Activated CD4-positive, alpha-beta T cell treated with anti-CD3 and anti-CD28 coated beads, Interleukin-2, amount 10 ng/mL, durations not matched to agents 24 days and 14 days (primary cell): ENCODE results near the gene PGC. TPM values are rescaled to one million over a fixed set of nuclear protein-coding genes. Genes with fewer than 3 reads are reported as not detected.

ENCODE experiments used
- DNase-seq: peaks from one replicate; pipeline ENCODE4 v3.0.0; 2022
- H3K27ac Mint-ChIP-seq: one replicate; pipeline ENCODE4 v1.8.0; 2022; ENCODE audit warnings: mild to moderate bottlenecking, mixed read lengths
- H3K27me3 Mint-ChIP-seq: one replicate; pipeline ENCODE4 v1.8.0; 2022; ENCODE audit warnings: mixed read lengths
- H3K36me3 Mint-ChIP-seq: one replicate; pipeline ENCODE4 v1.8.0; 2022; ENCODE audit warnings: low read depth, mild to moderate bottlenecking, mixed read lengths
- H3K4me1 Mint-ChIP-seq: one replicate; pipeline ENCODE4 v1.8.0; 2021; ENCODE audit warnings: mixed read lengths
- H3K4me3 Mint-ChIP-seq: one replicate; pipeline ENCODE4 v1.8.0; 2022; ENCODE audit warnings: mild to moderate bottlenecking, moderate library complexity, mixed read lengths
- H3K9me3 Mint-ChIP-seq: one replicate; pipeline ENCODE4 v1.8.0; 2021; ENCODE audit warnings: mixed read lengths
- intact Hi-C: fragments of 100-400 bp; cut with micrococcal nuclease; formaldehyde crosslinking; loops from one replicate; pipeline ENCODE4 v1.15.1; 2023
- total RNA-seq: library from RNA; stranded (reverse); gene quantifications from 2 replicates; pipeline ENCODE4 v1.2.3, GENCODE V29; 2022

Gene PGC
- total RNA-seq, 1 donor from 2014 or later = not detected

DNA sequence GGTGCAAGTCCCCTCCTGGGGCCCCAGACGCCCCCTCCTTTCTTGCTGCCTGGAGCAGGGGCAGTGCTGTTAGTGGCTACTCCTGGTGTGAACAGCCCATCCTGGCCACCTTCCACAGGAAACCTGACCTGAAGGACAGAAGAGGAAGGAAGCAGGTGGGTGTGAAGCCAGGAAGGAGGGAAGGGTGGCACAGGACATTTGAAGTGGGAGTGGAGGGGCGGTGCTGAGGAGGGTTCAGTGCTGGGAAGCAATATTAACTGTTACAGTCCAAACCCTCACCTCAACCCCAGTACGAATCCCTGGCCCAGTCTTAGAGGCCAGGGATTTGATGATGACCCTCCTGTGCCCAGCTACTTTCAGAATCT lies 34.2 kb upstream of the PGC start:
- no peak overlapping the region for H3K27ac Mint-ChIP-seq
- peaks cover 21% of the 10 kb centered on the region for H3K27me3 Mint-ChIP-seq
- peak; percentile 63 for DNase-seq
- H3K9me3 Mint-ChIP-seq = no peaks in the 10 kb centered on the region
- intact Hi-C loops = no loop called here
- H3K36me3 Mint-ChIP-seq = peaks cover 3% of the 10 kb centered on the region
- H3K4me1 Mint-ChIP-seq = peaks cover 25% of the 10 kb centered on the region
- H3K4me3 Mint-ChIP-seq = peak overlapping the region; percentile 70

DNA sequence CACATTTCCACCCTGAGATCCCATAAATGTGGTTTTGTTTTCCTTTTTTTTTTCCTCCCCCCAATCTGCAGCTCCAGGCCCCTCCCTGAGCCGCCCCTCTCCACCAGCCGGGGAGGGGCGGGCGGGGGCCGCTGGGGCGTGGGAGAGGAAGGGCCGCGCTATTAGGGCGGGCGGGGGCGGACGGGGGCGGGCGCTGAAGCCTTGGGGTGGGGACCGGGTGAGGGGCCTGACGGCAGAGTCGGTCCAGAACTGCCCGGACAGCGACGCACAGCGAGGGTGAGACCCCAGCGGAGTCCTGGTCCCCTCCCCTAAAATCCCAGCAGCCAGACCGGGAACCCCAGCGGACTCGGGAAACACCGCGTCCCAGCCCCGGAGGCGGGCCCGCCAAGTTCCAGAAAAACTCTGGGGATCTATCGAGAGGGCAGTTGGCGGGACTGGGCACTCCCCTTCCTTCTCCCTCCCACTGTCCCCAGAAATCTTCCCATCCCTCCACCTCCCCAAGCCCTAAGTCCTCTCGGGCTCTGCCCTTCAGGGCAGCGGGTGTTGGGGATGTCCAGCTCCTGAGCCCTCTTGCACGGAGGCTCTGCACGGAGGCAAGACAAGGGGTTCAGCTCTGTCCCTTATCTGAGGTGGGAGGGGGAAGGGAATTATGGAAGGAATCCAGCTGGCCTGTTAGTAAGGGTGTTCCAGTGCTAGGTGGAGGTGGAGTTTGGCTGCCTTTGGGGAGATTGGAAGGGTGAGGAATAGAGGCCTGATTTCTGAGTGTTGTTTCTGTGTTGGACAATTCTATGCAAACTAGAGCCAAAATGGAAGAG lies 33.6 kb upstream of the PGC start, which contains the start of gene PRICKLE4:
Gene PRICKLE4, plus strand, starts transcription at position 232 of the 815 bp plus-strand sequence. CDS start 2,692 bp downstream, outside the sequence.
- peak within 1 kb of the TSS; percentile 96 for H3K4me3 Mint-ChIP-seq
- no peaks in the 10 kb centered on the region for H3K9me3 Mint-ChIP-seq
- peak within 1 kb of the TSS; percentile 81 for H3K27ac Mint-ChIP-seq
- peaks cover 3% of the 10 kb centered on the region for H3K36me3 Mint-ChIP-seq
- peaks cover 24% of the 10 kb centered on the region for H3K4me1 Mint-ChIP-seq
- intact Hi-C loops = loop anchor here (1.0 kb wide), 3 partner anchors 45 to 386 kb away; partner anchors contain the start of gene TFEB
- DNase-seq = no peak
- H3K27me3 Mint-ChIP-seq = peaks cover 21% of the 10 kb centered on the region

DNA sequence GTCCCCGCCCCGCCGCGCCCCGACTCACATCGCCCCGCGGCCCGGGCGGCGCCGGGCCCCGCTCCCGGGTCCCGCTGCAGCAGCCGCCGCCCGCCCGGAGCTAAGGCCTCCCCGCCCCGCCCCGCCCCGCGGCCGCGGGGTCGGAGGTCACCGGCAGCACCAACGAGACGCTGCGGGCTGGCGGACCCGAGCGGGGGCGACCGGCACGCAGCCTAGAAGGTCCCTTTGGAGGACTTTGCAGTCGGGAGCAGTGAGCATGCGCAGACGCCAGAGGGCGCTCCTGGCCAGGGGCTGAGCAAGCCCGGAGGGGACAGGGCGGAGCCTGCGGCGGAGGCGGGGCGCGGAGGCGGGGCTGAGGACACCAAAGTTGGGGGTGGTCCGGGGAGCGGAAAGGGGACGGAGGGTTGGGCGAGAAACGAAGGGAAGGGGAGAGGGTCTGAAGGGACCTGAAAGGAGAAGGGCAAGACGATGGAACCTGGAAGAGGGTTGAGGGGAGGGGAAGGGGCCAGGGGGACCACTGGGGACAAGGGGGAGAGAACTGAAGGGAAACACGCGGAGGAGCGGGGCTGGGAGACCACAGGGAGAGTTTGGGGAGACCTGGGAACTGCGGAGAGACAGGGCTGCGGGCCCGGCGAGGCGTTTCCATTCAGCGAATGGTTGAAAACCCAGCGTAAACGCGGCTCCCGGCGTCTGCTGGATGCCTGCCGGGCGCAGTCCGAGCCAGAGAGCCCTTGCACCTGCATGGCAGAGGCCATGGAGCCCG lies 32.8 kb upstream of the PGC start, which contains the start of gene FRS3:
Gene FRS3, minus strand, starts transcription at position 113 of the 763 bp plus-strand sequence. CDS start 2,913 bp downstream, outside the sequence.
- intact Hi-C loops = loop anchor here (1.0 kb wide), 4 partner anchors 7 to 386 kb away; partner anchors contain the start of genes TFEB and TOMM6
- H3K27me3 Mint-ChIP-seq = peaks cover 19% of the 10 kb centered on the region
- DNase-seq = peak; percentile 100
- H3K4me3 Mint-ChIP-seq = peak within 1 kb of the TSS; percentile 96
- peaks cover 22% of the 10 kb centered on the region for H3K4me1 Mint-ChIP-seq
- peak within 1 kb of the TSS; percentile 81 for H3K27ac Mint-ChIP-seq
- no peaks in the 10 kb centered on the region for H3K9me3 Mint-ChIP-seq
- peaks cover 3% of the 10 kb centered on the region for H3K36me3 Mint-ChIP-seq

DNA sequence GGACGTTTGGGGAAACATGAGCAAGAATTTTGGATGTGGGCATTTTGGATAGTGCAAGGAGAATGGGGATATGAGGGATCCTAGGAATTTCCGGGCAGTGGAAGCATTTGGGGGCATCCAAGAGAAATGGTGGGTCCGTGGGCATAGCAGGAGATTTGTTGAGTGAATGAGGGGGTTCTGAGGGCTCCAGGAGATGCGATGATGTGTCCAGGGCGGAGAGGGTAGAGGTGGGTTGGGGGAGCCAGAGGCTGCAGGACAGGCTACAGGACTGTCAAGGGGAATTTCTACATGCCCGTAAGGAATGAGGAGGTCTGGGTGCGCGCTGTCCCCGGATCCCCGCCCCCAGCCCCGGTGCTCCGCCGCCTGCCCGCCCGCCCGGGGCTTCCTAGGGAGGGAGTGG lies 32.1 kb upstream of the PGC start:
- Mint-ChIP-seq H3K4me3 (peak overlapping the region; percentile 94), H3K27me3 (peaks cover 14% of the 10 kb centered on the region), H3K4me1 (peaks cover 20% of the 10 kb centered on the region), H3K36me3 (peaks cover 6% of the 10 kb centered on the region), H3K27ac (peak overlapping the region; percentile 72), H3K9me3 (no peaks in the 10 kb centered on the region)
- intact Hi-C loops = loop anchor here (1.0 kb wide), 1 partner anchor 8 kb away; the partner anchor contains the start of gene TOMM6
- DNase-seq = no peak

DNA sequence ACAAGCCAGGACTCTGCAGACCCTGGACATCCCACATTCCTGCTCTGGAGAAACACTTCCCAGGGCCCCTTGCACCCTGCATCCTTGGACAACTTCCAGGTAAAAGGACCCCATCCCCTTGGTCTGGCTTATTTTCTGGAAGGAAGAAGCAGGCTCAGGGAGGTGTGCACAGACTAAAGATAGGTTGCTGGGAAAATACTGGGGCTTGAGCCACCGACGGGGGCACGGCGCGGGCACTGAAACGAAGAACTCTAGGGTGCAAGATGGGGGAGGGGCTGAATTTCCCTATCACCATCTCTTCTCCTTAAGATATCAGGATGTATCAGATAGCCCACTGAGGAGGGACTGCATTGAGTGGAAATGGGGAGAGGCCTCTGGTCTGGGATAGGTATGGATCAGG lies 31.7 kb upstream of the PGC start:
- Mint-ChIP-seq H3K27me3 (peaks cover 12% of the 10 kb centered on the region), H3K4me1 (peaks cover 19% of the 10 kb centered on the region), H3K4me3 (peak overlapping the region; percentile 94), H3K36me3 (peaks cover 9% of the 10 kb centered on the region), H3K27ac (peak overlapping the region; percentile 72), H3K9me3 (no peaks in the 10 kb centered on the region)
- intact Hi-C loops = loop anchor here (1.0 kb wide), 1 partner anchor 8 kb away; the partner anchor contains the start of gene TOMM6
- DNase-seq = no peak

DNA sequence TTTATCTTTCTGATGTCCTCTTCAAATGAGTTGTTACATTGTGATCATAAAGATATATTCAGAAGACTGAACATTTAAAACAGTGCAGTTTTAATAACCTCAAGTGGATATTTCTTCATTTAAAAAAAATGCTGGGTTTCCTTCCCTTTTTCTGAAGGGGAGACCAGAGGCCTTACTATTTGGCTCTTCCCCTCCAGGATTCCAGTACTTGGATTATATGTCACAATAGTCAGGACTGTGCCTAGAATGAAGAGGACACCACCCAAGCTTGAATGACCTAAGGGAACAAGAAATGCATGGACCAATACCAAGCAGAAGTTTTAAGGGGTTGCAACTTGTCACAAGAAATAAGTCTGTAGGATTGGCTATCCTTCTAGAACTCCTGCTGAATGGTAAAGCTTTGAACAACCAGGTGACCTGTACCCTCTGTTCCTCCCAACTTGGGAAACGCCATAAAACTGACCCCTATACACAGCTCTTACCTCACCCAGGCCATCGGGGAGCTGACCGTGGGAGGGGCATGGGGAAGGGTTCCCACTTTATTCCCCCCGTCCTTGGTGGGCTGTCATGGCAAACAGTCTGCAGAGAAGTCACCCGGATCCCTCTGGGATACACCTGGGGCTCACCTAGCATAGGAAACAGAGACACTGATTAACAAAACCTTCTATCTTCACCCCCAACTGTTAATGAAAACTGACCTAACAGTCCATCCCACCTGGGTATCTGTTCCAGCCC lies 30.5 kb upstream of the PGC start:
- Mint-ChIP-seq H3K9me3 (no peaks in the 10 kb centered on the region), H3K27me3 (peaks cover 11% of the 10 kb centered on the region), H3K27ac (no peak overlapping the region), H3K4me3 (peak overlapping the region; percentile 14), H3K4me1 (peaks cover 19% of the 10 kb centered on the region), H3K36me3 (peaks cover 10% of the 10 kb centered on the region)
- no peak for DNase-seq
- intact Hi-C loops = no loop called here

DNA sequence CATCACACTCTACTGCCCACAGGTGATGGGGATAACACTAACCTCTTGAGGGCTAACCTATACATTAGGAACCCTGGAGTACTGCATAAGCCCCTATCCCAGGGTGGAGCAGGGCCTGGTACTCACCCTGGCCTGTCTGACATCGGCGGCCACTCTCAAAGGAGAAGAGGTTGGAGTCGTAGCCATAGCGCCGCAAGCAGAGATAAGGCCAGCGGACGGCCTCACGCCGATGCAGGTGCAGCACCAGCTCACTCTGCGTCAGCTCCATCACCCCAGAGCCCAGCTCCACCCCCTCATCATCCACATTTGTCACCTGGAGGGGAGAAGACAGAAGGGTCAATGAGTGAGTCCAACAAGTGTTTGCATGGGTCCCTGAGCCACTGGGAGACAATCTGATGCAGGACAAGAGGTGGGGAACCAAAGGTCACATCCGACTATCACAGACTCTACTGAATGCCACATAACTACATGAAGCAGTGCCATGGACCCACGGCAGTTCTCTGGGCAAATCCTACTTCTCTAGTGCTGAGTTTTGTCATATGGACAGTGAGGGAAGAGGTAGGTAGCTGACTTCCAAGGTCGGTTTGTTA lies 28.2 kb upstream of the PGC start:
- intact Hi-C loops = no loop called here
- peaks cover 2% of the 10 kb centered on the region for H3K27me3 Mint-ChIP-seq

DNA sequence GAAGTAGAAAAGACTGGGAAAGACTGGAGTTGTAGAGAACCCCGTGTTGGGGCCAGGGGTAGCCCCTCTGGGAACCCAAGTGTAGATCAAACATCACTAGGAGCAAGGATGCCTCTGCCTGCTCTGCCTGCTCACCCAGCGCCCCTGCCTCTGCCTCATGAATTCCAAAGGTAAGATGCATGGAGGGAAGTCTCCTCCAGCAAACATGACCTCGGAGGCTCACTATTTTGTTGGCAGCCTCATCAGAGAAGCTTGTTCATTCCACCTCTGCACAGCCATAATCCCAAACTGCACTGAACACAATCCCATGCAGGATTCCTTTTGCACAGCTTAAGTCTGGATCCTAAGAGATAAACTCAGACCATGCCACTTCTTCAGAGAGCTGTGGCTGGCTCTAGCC lies 27.6 kb upstream of the PGC start:
- Mint-ChIP-seq H3K4me1 (peaks cover 9% of the 10 kb centered on the region), H3K4me3 (no peak overlapping the region), H3K36me3 (peaks cover 16% of the 10 kb centered on the region), H3K9me3 (no peaks in the 10 kb centered on the region), H3K27ac (no peak overlapping the region), H3K27me3 (peaks cover under 1% of the 10 kb centered on the region)
- DNase-seq = no peak
- intact Hi-C loops = no loop called here

More for the DNA sequence above, 28.2 kb upstream of the PGC start:
- Mint-ChIP-seq H3K27ac (no peak overlapping the region), H3K4me3 (no peak overlapping the region), H3K4me1 (peaks cover 13% of the 10 kb centered on the region), H3K9me3 (no peaks in the 10 kb centered on the region), H3K36me3 (peaks cover 16% of the 10 kb centered on the region)
- DNase-seq = no peak

DNA sequence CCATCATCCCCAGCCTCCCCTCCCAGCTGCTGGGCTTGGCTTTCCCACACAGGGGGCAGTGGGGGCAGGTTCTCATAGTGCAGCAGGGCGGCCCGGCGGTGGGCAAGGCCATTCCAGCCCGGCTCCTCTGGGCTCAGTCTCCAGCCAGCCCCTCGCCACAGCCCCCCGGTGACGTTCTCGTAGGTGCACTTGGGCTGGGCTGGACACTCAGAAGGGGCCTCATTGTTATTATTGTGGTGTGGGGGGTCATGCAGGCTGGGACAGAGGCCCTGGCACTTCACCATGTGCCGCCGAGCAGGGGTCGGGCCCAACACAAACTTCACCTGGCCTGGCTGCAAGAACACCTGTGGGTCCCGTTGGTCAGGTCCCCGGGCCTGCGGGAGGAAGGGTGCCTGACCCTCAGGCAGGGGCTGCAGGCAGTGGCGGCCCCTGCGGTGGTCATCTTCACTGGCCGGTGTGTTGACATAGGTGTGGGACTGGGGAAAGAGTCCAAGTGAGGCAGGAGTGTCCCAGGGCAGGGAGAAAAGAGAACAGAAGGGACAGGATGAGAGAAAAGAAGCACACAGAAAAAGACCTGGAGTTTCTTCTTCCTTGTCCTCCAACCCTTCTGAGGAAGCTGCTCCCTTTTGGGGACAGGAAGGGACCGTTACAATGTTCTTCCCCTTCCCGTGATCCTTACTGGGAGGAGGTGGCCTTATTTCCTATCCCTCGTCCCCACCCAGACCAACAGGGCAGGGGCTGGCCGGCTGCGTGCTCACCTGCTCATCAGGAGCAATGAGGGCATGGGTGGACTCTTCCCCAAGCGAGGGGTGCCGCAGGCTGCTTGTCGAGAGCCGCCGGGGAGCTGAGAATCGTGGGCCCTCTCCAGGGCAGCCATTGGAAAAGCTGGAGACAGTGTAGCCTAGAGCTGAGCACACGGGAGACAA lies 24.1 kb upstream of the PGC start:
- H3K9me3 Mint-ChIP-seq = no peaks in the 10 kb centered on the region
- DNase-seq = no peak
- peaks cover 10% of the 10 kb centered on the region for H3K4me1 Mint-ChIP-seq
- no peaks in the 10 kb centered on the region for H3K27me3 Mint-ChIP-seq
- no peak overlapping the region for H3K27ac Mint-ChIP-seq
- H3K4me3 Mint-ChIP-seq = no peak overlapping the region
- intact Hi-C loops = no loop called here
- peaks cover 13% of the 10 kb centered on the region for H3K36me3 Mint-ChIP-seq

DNA sequence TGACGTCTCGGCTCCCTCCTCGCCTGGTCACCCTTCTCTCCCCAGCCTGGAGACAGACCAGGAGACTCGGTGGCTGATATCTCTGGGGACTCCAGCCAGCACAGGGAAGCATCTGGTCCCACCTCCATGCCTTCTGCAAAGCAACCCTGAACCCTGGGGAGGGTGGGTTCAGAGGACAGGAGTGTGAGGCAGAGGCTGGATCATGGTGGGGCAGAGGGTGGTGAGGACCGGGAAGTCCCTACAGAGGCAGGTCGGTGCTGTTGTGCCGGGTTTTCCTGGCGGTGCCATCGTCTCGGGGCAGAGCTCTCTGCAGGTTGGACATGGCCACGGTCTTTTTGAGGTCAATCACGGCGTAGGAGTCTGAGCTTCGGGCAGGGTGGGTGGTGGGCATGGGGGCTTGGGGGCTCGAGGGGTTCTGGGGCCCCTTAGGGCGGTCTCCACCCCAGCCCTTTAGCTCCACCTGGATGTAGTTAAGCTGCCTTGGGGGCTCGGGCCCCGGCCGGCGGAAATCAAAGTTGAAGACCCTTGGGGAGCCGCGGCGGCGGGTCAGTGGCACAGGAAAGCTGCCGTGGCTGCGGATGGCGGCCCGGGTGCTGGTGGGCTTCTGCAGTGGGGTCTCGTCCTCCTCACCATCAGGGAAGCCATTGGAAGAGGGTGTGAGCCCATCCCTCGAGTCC lies 23.3 kb upstream of the PGC start:
- no peaks in the 10 kb centered on the region for H3K27me3 Mint-ChIP-seq
- intact Hi-C loops = no loop called here

DNA sequence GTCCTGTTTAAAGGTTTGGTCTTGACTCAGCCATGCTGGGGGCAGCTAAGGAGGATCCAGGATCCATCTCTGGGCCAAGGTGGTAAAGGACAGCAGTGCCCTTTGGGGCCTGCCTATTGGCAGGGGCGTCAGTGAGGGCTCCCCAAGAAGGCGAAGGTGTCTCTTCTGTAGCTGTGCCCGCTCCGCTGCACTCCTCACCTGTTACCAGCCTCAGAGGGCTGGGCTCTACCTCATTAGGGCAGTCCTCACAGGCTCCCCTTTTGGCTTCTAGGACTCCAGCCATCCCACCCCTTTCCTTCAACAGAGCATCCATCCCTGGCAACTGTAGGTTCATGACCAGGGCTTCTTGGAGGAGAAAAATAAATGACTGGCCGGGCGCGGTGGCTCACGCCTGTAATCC lies 22.2 kb upstream of the PGC start:
- H3K36me3 Mint-ChIP-seq = peaks cover 10% of the 10 kb centered on the region

More for the DNA sequence above, 23.3 kb upstream of the PGC start:
- Mint-ChIP-seq H3K36me3 (peaks cover 12% of the 10 kb centered on the region), H3K9me3 (no peaks in the 10 kb centered on the region), H3K4me1 (peaks cover 10% of the 10 kb centered on the region), H3K4me3 (no peak overlapping the region), H3K27ac (no peak overlapping the region)
- no peak for DNase-seq

More for the DNA sequence above, 22.2 kb upstream of the PGC start:
- DNase-seq = no peak
- intact Hi-C loops = no loop called here
- Mint-ChIP-seq H3K9me3 (no peaks in the 10 kb centered on the region), H3K4me3 (no peak overlapping the region), H3K27me3 (peaks cover 1% of the 10 kb centered on the region), H3K4me1 (peaks cover 10% of the 10 kb centered on the region), H3K27ac (no peak overlapping the region)
